ENCODE measurements around the gene BLMH. TPM values are rescaled to one million over a fixed set of nuclear protein-coding genes. Genes with fewer than 3 reads are reported as not detected.

BLMH gene
- total and polyA plus RNA-seq, 2 experiments from 2014 or later = 36.4 to 58.7 TPM

DNA sequence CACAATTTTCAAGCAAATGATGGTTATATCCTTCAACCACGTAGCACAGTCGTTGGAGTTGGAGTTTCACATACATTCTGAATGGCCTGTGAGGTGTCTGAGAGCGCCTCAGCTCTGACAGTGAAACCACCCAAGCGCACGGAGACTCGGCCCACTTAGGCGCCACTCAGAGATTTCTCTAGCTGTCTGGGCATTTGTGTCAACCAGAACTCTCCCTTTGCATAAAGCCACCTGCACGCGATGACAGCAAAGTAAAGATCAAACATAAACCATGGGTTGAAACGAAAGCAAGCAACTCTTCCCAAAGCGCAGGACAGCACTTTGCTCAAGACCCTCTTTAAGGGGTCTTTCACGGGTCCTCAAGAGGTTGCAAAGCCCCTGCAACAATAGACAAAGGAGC, 56.8 kb downstream of the BLMH start (continued):
- TF ChIP-seq ZNF462 (CRISPR knock-in tag; IDR thresholded peaks at IDR 0.05) (no peak), NANOG (IDR thresholded peaks at IDR 0.05; ENCODE audit: borderline replicate concordance) (no peak), CREB1 (CRISPR knock-in tag; IDR thresholded peaks at IDR 0.05; ENCODE audit: low read depth) (no peak), EZH2phosphoT487 (IDR thresholded peaks at IDR 0.05; ENCODE audit: unreplicated experiment) (no peak), ZNF114 (CRISPR knock-in tag; IDR thresholded peaks at IDR 0.05) (no peak), STAT1 (IDR thresholded peaks at IDR 0.05; ENCODE audit: unreplicated experiment) (no peak), EZH2 (IDR thresholded peaks at IDR 0.05; ENCODE audit: low read depth, unreplicated experiment) (no peak), POLR2AphosphoS5 (IDR thresholded peaks at IDR 0.05; ENCODE audit: low read depth) (no peak)
- TF ChIP-seq, protein P1, sequence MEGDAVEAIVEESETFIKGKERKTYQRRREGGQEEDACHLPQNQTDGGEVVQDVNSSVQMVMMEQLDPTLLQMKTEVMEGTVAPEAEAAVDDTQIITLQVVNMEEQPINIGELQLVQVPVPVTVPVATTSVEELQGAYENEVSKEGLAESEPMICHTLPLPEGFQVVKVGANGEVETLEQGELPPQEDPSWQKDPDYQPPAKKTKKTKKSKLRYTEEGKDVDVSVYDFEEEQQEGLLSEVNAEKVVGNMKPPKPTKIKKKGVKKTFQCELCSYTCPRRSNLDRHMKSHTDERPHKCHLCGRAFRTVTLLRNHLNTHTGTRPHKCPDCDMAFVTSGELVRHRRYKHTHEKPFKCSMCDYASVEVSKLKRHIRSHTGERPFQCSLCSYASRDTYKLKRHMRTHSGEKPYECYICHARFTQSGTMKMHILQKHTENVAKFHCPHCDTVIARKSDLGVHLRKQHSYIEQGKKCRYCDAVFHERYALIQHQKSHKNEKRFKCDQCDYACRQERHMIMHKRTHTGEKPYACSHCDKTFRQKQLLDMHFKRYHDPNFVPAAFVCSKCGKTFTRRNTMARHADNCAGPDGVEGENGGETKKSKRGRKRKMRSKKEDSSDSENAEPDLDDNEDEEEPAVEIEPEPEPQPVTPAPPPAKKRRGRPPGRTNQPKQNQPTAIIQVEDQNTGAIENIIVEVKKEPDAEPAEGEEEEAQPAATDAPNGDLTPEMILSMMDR (conservative IDR thresholded peaks at IDR 0.05; ENCODE audit: low read depth in 2 of 2) = no peak
- TF ChIP-seq, protein P2, sequence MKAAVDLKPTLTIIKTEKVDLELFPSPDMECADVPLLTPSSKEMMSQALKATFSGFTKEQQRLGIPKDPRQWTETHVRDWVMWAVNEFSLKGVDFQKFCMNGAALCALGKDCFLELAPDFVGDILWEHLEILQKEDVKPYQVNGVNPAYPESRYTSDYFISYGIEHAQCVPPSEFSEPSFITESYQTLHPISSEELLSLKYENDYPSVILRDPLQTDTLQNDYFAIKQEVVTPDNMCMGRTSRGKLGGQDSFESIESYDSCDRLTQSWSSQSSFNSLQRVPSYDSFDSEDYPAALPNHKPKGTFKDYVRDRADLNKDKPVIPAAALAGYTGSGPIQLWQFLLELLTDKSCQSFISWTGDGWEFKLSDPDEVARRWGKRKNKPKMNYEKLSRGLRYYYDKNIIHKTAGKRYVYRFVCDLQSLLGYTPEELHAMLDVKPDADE (IDR thresholded peaks at IDR 0.05) = no peak
